ENCODE results near the gene CHD6.

The CHD6 gene

GRCh38 chr20:41586772-41587171, 31.4 kb downstream of the CHD6 start:
- no peak for DNase-seq

GRCh38 chr20:41580350-41580749, 37.8 kb downstream of the CHD6 start:
- DNase-seq = no peak

GRCh38 chr20:41577129-41578009, 40.8 kb downstream of the CHD6 start:
- DNase-seq = no peak

GRCh38 chr20:41575412-41575811, 42.8 kb downstream of the CHD6 start:
- DNase-seq = no peak

- DNase-seq = no peak
Observed at GRCh38 chr20:41574802-41575389, 43.3 kb downstream of the CHD6 start.

- no peak for DNase-seq
Observed at GRCh38 chr20:41573955-41574354, 44.2 kb downstream of the CHD6 start.

GRCh38 chr20:41572010-41572572, 46.1 kb downstream of the CHD6 start:
- DNase-seq = no peak

GRCh38 chr20:41571006-41571405, 47.2 kb downstream of the CHD6 start:
- DNase-seq = no peak

- no peak for DNase-seq
Observed at GRCh38 chr20:41570557-41570956, 47.6 kb downstream of the CHD6 start.

GRCh38 chr20:41567615-41568014, 50.6 kb downstream of the CHD6 start:
- DNase-seq = no peak

GRCh38 chr20:41566896-41567527, 51.2 kb downstream of the CHD6 start:
- no peak for DNase-seq

GRCh38 chr20:41563087-41563486, 55.1 kb downstream of the CHD6 start:
- DNase-seq = no peak

GRCh38 chr20:41560970-41561369, 57.2 kb downstream of the CHD6 start:
- no peak for DNase-seq

- DNase-seq = no peak
Observed at GRCh38 chr20:41559658-41560057, 58.5 kb downstream of the CHD6 start.

- DNase-seq = no peak
Observed at GRCh38 chr20:41553142-41553879, 64.9 kb downstream of the CHD6 start.

- no peak for DNase-seq
Observed at GRCh38 chr20:41552295-41553068, 65.7 kb downstream of the CHD6 start.

GRCh38 chr20:41551011-41551705, 67.0 kb downstream of the CHD6 start:
- no peak for DNase-seq

- DNase-seq = no peak
Observed at GRCh38 chr20:41547221-41547620, 71.0 kb downstream of the CHD6 start.

GRCh38 chr20:41546535-41546934, 71.6 kb downstream of the CHD6 start:
- DNase-seq = no peak

- no peak for DNase-seq
Observed at GRCh38 chr20:41544472-41544871, 73.7 kb downstream of the CHD6 start.

- no peak for DNase-seq
Observed at GRCh38 chr20:41540918-41541317, 77.3 kb downstream of the CHD6 start.

GRCh38 chr20:41540459-41540858, 77.7 kb downstream of the CHD6 start:
- DNase-seq = no peak

Measured in activated CD8-positive, alpha-beta memory T cell treated with anti-CD3 and anti-CD28 coated beads, Interleukin-2, amount 50 U/mL, for 48 hours (primary cell).